Amygdala (tissue), 56 donors: ENCODE data around the gene DNAH3.

Source experiments
- DNase-seq, 56 donors: peaks; one replicate each; lab custom pipeline; 2025; lab: John Stamatoyannopoulos, UW

The DNAH3 gene

GRCh38 chr16:20897253-20897897 lies 253.3 kb downstream of the DNAH3 start:
- DNase-seq: no peak

GRCh38 chr16:20894388-20894787 lies 256.3 kb downstream of the DNAH3 start:
- no peak for DNase-seq

GRCh38 chr16:20889625-20890275 lies 260.9 kb downstream of the DNAH3 start:
- no peak for DNase-seq

GRCh38 chr16:20887207-20887606 lies 263.4 kb downstream of the DNAH3 start:
- no peak for DNase-seq

GRCh38 chr16:20886320-20886719 lies 264.3 kb downstream of the DNAH3 start:
- no peak for DNase-seq

- no peak for DNase-seq
Observed at GRCh38 chr16:20884240-20884556, 266.4 kb downstream of the DNAH3 start.

GRCh38 chr16:20883554-20884239 lies 266.9 kb downstream of the DNAH3 start:
- no peak for DNase-seq
